SK-N-SH treated with all-trans-retinoic acid at 6 μM for 48 hours (cell line): ENCODE data around the gene LPP.

Experiments used
- ATAC-seq: fragments of 200-7000 bp; cut with Tn5 transposase; 3 replicates; pipeline ENCODE4 v1.9.1; 2020; ENCODE audit warnings: mild to moderate bottlenecking, moderate library complexity
- ARNTL ChIP-seq: fragments of 450-650 bp; formaldehyde crosslinking; IDR thresholded peaks from 2 replicates; pipeline ENCODE4 v1.5.0; 2020; ENCODE audit warnings: low read depth, mild to moderate bottlenecking, moderate library complexity, borderline replicate concordance
- BACH2 ChIP-seq: fragments of 250-450 bp; sonication (Bioruptor Pico); IDR thresholded peaks from 2 replicates; pipeline ENCODE4 v1.9.0; 2021; ENCODE audit warnings: mild to moderate bottlenecking, borderline replicate concordance
- CSDC2 ChIP-seq: fragments of 250-450 bp; sonication (Bioruptor Pico); IDR thresholded peaks from 2 replicates; pipeline ENCODE4 v1.5.0; 2020; ENCODE audit warnings: mild to moderate bottlenecking, moderate library complexity
- ESRRG ChIP-seq: fragments of 250-450 bp; sonication (Bioruptor Pico); IDR thresholded peaks from 2 replicates; pipeline ENCODE4 v1.6.1; 2021; ENCODE audit warnings: mild to moderate bottlenecking
- GLIS3 ChIP-seq: fragments of 250-450 bp; sonication (Bioruptor Pico); IDR thresholded peaks from 2 replicates; pipeline ENCODE4 v1.5.0; 2020; ENCODE audit warnings: mild to moderate bottlenecking, moderate library complexity
- ISL1 ChIP-seq: fragments of 250-450 bp; sonication (Bioruptor Pico); IDR thresholded peaks from 2 replicates; pipeline ENCODE4 v2.1.2; 2022; ENCODE audit warnings: mild to moderate bottlenecking, moderate library complexity
- OSR1 ChIP-seq: fragments of 250-450 bp; sonication (Bioruptor Pico); IDR thresholded peaks from 2 replicates; pipeline ENCODE4 v1.8.0; 2022; ENCODE audit warnings: moderate library complexity, mild to moderate bottlenecking, inconsistent platforms
- PPARA ChIP-seq: fragments of 250-450 bp; sonication (Bioruptor Pico); IDR thresholded peaks from 2 replicates; pipeline ENCODE4 v1.5.0; 2020; ENCODE audit warnings: mild to moderate bottlenecking, borderline replicate concordance
- SNAI2 ChIP-seq: fragments of 250-450 bp; sonication (Bioruptor Pico); IDR thresholded peaks from 2 replicates; pipeline ENCODE4 v1.5.0; 2020; ENCODE audit warnings: mild to moderate bottlenecking, moderate library complexity
- TCF4 ChIP-seq: fragments of 250-450 bp; sonication (Bioruptor Pico); IDR thresholded peaks from 2 replicates; pipeline ENCODE4 v1.8.0; 2021; ENCODE audit warnings: mild to moderate bottlenecking, moderate library complexity, borderline replicate concordance
- TOX ChIP-seq: fragments of 250-450 bp; sonication (Bioruptor Pico); IDR thresholded peaks from 2 replicates; pipeline ENCODE4 v1.8.0; 2021; ENCODE audit warnings: mild to moderate bottlenecking, moderate library complexity, borderline replicate concordance
- ZC3H10 ChIP-seq: fragments of 250-450 bp; sonication (Bioruptor Pico); IDR thresholded peaks from 2 replicates; pipeline ENCODE4 v1.5.1; 2021; ENCODE audit warnings: mild to moderate bottlenecking, moderate library complexity
- ZFP3 ChIP-seq: fragments of 250-450 bp; sonication (Bioruptor Pico); IDR thresholded peaks from 2 replicates; pipeline ENCODE4 v1.5.0; 2020; ENCODE audit warnings: mild to moderate bottlenecking, moderate library complexity
- ZNF565 ChIP-seq: fragments of 450-650 bp; formaldehyde crosslinking; conservative IDR thresholded peaks from 2 replicates; pipeline ENCODE4 v1.5.0; 2020; ENCODE audit warnings: low read depth, mild to moderate bottlenecking, moderate library complexity
- ZNF70 ChIP-seq: fragments of 450-650 bp; formaldehyde crosslinking; IDR thresholded peaks from 2 replicates; pipeline ENCODE4 v1.5.0; 2020; ENCODE audit warnings: mild to moderate bottlenecking, moderate library complexity
- ZNF8 ChIP-seq: fragments of 450-650 bp; formaldehyde crosslinking; IDR thresholded peaks from 2 replicates; pipeline ENCODE4 v1.5.0; 2020; ENCODE audit warnings: mild to moderate bottlenecking, moderate library complexity
- TF ChIP-seq, protein P1 (sequence below): fragments of 250-450 bp; sonication (Bioruptor Pico); IDR thresholded peaks from 2 replicates; pipeline ENCODE4 v1.8.0; 2021; ENCODE audit warnings: low read depth, mild to moderate bottlenecking, moderate library complexity, borderline replicate concordance
- TF ChIP-seq, protein P2 (sequence below): fragments of 250-450 bp; sonication (Bioruptor Pico); IDR thresholded peaks from 2 replicates; pipeline ENCODE4 v1.5.0; 2020; ENCODE audit warnings: mild to moderate bottlenecking, moderate library complexity
- TF ChIP-seq, protein P3 (sequence below): fragments of 250-450 bp; sonication (Bioruptor Pico); IDR thresholded peaks from 2 replicates; pipeline ENCODE4 v1.5.1; 2021; ENCODE audit warnings: mild to moderate bottlenecking, moderate library complexity
- TF ChIP-seq, protein P4 (sequence below): fragments of 250-450 bp; sonication (Bioruptor Pico); IDR thresholded peaks from 2 replicates; pipeline ENCODE4 v1.8.0; 2020; ENCODE audit warnings: mild to moderate bottlenecking, moderate library complexity, borderline replicate concordance
- TF ChIP-seq, protein P5 (sequence below): fragments of 250-450 bp; sonication (Bioruptor Pico); IDR thresholded peaks from 2 replicates; pipeline ENCODE4 v1.5.1; 2020; ENCODE audit warnings: low read depth, mild to moderate bottlenecking, moderate library complexity

Gene LPP

DNA sequence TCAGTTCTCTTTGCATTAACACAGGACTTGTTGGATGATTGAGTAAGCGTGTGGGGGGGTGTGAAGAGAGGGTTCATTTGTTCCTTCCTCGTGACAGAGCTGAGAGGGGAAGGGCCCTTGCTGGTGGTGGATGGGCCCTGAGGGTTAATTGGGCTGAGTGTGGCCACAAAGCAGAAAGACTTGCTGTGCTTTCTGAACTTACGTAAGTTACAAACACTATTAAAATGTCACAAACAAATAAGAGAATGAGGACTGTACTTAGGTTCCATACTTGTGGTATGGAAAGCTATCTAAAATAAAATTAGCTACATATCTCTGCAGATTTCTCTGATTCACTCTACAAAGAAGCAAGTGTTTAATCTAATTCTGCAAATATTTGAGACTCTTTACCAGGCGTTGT is 231.3 kb downstream of the LPP start:
- peak; percentile 27; the same call in 1 of the 2 replicates for TF ChIP-seq ZC3H10 (CRISPR knock-in tag)
- TF ChIP-seq TOX (CRISPR knock-in tag), result no peak
- TF ChIP-seq OSR1, result no peak
- no peak for TF ChIP-seq GLIS3
- TF ChIP-seq, protein P1, sequence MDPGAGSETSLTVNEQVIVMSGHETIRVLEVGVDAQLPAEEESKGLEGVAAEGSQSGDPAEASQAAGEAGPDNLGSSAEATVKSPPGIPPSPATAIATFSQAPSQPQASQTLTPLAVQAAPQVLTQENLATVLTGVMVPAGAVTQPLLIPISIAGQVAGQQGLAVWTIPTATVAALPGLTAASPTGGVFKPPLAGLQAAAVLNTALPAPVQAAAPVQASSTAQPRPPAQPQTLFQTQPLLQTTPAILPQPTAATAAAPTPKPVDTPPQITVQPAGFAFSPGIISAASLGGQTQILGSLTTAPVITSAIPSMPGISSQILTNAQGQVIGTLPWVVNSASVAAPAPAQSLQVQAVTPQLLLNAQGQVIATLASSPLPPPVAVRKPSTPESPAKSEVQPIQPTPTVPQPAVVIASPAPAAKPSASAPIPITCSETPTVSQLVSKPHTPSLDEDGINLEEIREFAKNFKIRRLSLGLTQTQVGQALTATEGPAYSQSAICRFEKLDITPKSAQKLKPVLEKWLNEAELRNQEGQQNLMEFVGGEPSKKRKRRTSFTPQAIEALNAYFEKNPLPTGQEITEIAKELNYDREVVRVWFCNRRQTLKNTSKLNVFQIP (CRISPR knock-in tag), result no peak
- TF ChIP-seq, protein P2, sequence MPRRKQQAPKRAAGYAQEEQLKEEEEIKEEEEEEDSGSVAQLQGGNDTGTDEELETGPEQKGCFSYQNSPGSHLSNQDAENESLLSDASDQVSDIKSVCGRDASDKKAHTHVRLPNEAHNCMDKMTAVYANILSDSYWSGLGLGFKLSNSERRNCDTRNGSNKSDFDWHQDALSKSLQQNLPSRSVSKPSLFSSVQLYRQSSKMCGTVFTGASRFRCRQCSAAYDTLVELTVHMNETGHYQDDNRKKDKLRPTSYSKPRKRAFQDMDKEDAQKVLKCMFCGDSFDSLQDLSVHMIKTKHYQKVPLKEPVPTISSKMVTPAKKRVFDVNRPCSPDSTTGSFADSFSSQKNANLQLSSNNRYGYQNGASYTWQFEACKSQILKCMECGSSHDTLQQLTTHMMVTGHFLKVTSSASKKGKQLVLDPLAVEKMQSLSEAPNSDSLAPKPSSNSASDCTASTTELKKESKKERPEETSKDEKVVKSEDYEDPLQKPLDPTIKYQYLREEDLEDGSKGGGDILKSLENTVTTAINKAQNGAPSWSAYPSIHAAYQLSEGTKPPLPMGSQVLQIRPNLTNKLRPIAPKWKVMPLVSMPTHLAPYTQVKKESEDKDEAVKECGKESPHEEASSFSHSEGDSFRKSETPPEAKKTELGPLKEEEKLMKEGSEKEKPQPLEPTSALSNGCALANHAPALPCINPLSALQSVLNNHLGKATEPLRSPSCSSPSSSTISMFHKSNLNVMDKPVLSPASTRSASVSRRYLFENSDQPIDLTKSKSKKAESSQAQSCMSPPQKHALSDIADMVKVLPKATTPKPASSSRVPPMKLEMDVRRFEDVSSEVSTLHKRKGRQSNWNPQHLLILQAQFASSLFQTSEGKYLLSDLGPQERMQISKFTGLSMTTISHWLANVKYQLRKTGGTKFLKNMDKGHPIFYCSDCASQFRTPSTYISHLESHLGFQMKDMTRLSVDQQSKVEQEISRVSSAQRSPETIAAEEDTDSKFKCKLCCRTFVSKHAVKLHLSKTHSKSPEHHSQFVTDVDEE (CRISPR knock-in tag), result no peak
- TF ChIP-seq PPARA (CRISPR knock-in tag), result no peak
- TF ChIP-seq TCF4 (CRISPR knock-in tag), result no peak
- TF ChIP-seq ZNF8, result no peak
- TF ChIP-seq, protein P3, sequence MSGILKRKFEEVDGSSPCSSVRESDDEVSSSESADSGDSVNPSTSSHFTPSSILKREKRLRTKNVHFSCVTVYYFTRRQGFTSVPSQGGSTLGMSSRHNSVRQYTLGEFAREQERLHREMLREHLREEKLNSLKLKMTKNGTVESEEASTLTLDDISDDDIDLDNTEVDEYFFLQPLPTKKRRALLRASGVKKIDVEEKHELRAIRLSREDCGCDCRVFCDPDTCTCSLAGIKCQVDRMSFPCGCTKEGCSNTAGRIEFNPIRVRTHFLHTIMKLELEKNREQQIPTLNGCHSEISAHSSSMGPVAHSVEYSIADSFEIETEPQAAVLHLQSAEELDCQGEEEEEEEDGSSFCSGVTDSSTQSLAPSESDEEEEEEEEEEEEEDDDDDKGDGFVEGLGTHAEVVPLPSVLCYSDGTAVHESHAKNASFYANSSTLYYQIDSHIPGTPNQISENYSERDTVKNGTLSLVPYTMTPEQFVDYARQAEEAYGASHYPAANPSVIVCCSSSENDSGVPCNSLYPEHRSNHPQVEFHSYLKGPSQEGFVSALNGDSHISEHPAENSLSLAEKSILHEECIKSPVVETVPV, result no peak
- no peak for TF ChIP-seq SNAI2 (CRISPR knock-in tag)
- no peak for TF ChIP-seq ZFP3 (CRISPR knock-in tag)
- TF ChIP-seq ISL1 (CRISPR knock-in tag), result peak; percentile 76
- no peak for TF ChIP-seq ARNTL (CRISPR knock-in tag)
- TF ChIP-seq ZNF70, result no peak
- TF ChIP-seq ZNF565 (CRISPR knock-in tag), result no peak
- TF ChIP-seq ESRRG (CRISPR knock-in tag), result no peak
- no peak for TF ChIP-seq CSDC2 (CRISPR knock-in tag)
- peak; percentile 73 for ATAC-seq

DNA sequence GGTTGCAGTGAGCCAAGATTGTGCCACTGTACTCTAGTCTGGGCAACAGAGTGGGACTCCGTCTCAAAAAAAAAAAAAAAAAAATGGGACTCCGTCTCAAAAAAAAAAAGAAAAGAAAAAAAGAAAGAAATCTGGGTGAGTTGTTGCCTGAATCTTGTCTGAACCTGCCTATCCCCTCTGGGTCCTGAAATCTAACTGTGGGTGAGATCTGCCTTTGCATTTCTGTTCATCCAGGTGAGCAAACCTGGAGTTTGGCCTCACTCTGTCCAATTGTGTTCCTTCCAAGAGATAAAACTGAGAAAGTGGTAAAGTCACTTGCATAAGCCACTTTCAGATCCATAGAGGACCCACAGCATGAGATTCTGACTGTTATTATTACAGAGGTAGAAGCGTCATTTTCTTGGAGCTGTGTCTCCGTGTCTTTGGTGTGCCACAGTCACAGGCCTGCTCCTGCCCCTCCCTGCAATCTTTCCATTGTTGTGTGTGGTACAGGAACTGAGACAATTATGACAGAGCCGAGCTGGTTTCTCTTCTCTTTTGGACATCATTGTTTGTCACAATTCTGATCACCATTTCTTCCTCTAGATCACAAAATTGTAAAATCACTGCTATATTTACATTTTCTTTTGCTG is 235.9 kb downstream of the LPP start:
- TF ChIP-seq TCF4 (CRISPR knock-in tag) (no peak), ZNF8 (no peak), ZC3H10 (CRISPR knock-in tag) (no peak), BACH2 (no peak), ZFP3 (CRISPR knock-in tag) (no peak), ISL1 (CRISPR knock-in tag) (no peak), SNAI2 (CRISPR knock-in tag) (no peak), PPARA (CRISPR knock-in tag) (no peak)
- TF ChIP-seq, protein P4, sequence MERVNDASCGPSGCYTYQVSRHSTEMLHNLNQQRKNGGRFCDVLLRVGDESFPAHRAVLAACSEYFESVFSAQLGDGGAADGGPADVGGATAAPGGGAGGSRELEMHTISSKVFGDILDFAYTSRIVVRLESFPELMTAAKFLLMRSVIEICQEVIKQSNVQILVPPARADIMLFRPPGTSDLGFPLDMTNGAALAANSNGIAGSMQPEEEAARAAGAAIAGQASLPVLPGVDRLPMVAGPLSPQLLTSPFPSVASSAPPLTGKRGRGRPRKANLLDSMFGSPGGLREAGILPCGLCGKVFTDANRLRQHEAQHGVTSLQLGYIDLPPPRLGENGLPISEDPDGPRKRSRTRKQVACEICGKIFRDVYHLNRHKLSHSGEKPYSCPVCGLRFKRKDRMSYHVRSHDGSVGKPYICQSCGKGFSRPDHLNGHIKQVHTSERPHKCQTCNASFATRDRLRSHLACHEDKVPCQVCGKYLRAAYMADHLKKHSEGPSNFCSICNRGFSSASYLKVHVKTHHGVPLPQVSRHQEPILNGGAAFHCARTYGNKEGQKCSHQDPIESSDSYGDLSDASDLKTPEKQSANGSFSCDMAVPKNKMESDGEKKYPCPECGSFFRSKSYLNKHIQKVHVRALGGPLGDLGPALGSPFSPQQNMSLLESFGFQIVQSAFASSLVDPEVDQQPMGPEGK (CRISPR knock-in tag), result no peak
- TF ChIP-seq, protein P5, sequence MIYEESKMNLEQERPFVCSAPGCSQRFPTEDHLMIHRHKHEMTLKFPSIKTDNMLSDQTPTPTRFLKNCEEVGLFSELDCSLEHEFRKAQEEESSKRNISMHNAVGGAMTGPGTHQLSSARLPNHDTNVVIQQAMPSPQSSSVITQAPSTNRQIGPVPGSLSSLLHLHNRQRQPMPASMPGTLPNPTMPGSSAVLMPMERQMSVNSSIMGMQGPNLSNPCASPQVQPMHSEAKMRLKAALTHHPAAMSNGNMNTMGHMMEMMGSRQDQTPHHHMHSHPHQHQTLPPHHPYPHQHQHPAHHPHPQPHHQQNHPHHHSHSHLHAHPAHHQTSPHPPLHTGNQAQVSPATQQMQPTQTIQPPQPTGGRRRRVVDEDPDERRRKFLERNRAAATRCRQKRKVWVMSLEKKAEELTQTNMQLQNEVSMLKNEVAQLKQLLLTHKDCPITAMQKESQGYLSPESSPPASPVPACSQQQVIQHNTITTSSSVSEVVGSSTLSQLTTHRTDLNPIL, result no peak
- ATAC-seq, result no peak; the same call in 2 of the 3 replicates

DNA sequence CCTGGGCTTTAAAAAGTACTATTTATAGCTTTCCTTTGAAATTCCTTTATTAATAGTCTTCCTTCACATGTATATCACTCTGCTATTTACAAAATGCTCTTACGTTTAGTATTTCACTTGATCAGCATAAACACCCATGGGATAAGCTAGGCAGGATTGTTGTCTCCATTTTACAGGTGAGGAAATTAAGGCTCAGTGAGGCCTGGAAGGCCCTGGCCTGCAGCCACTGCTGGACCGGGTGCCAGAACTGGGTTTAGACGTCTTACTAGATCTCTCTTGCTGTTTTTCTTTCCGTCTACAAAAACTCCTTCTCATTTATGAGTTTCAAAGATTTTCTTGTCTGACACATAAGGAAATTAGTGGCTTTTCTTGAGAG is 236.4 kb downstream of the LPP start:
- TF ChIP-seq, protein P4 (CRISPR knock-in tag), result no peak
- TF ChIP-seq ZNF70, result no peak
- ATAC-seq, result no peak
